HepG2 (cell line): ENCODE data around the gene INTS2. TPM values are rescaled to one million over a fixed set of nuclear protein-coding genes. Genes with fewer than 3 reads are reported as not detected.

Experiments used
- ESRRA ChIP-seq: sonication (generic); formaldehyde crosslinking; IDR thresholded peaks from 2 replicates; pipeline ENCODE4 v1.5.1; 2020; ENCODE audit warnings: mild to moderate bottlenecking, low read depth, missing genetic modification reagents
- HDAC6 ChIP-seq: fragments of 200-600 bp; sonication (generic); IDR thresholded peaks from 2 replicates; pipeline ENCODE4 v1.7.0; 2017; ENCODE audit warnings: mild to moderate bottlenecking, antibody characterized with exemption, low read length, low read depth
- ONECUT2 ChIP-seq: sonication (generic); formaldehyde crosslinking; IDR thresholded peaks from 2 replicates; pipeline ENCODE4 v1.4.0; 2020; ENCODE audit warnings: missing genetic modification reagents
- RCOR2 ChIP-seq: IDR thresholded peaks from 2 replicates; pipeline ENCODE4 v1.6.1; 2016; ENCODE audit warnings: missing biosample characterization, missing genetic modification reagents
- SALL2 ChIP-seq: sonication (generic); formaldehyde crosslinking; IDR thresholded peaks from 2 replicates; pipeline ENCODE4 v1.8.1; 2023; ENCODE audit warnings: mild to moderate bottlenecking, missing genetic modification reagents, inconsistent platforms
- SUZ12 ChIP-seq: fragments of 150-350 bp; IDR thresholded peaks from 2 replicates; pipeline ENCODE4 v1.6.1; 2014; ENCODE audit warnings: low read depth, low read length
- TRAFD1 ChIP-seq: sonication (generic); formaldehyde crosslinking; IDR thresholded peaks from 2 replicates; pipeline ENCODE4 v1.5.1; 2020; ENCODE audit warnings: missing genetic modification reagents, mild to moderate bottlenecking, borderline replicate concordance
- USF2 ChIP-seq, 2 experiments: sonication (generic) in 1 of 2; formaldehyde crosslinking in 1 of 2; IDR thresholded peaks; 2 replicates each; pipeline versions ENCODE4 v1.5.1 to v1.6.1; 2011 to 2020; ENCODE audit warnings: borderline replicate concordance in 1 of 2, low read depth in 1 of 2, low read length in 1 of 2, mild to moderate bottlenecking in 1 of 2, missing genetic modification reagents in 1 of 2, moderate library complexity in 1 of 2
- ZFP37 ChIP-seq: sonication (generic); formaldehyde crosslinking; IDR thresholded peaks from 2 replicates; pipeline ENCODE4 v1.4.0; 2020; ENCODE audit warnings: missing genetic modification reagents, borderline replicate concordance
- ZMYM3 ChIP-seq: sonication (generic); formaldehyde crosslinking; IDR thresholded peaks from 2 replicates; pipeline ENCODE4 v1.5.1; 2020; ENCODE audit warnings: mild to moderate bottlenecking, missing genetic modification reagents
- ZNF251 ChIP-seq: sonication (generic); formaldehyde crosslinking; IDR thresholded peaks from 2 replicates; pipeline ENCODE4 v1.9.0; 2021; ENCODE audit warnings: mild to moderate bottlenecking, missing genetic modification reagents
- ZNF547 ChIP-seq: sonication (generic); formaldehyde crosslinking; IDR thresholded peaks from 2 replicates; pipeline ENCODE4 v1.5.1; 2020; ENCODE audit warnings: mild to moderate bottlenecking, missing genetic modification reagents
- ZNF557 ChIP-seq: sonication (generic); formaldehyde crosslinking; IDR thresholded peaks from 2 replicates; pipeline ENCODE4 v1.4.0; 2020; ENCODE audit warnings: missing genetic modification reagents
- ZNF564 ChIP-seq: sonication (generic); formaldehyde crosslinking; IDR thresholded peaks from 2 replicates; pipeline ENCODE4 v1.8.1; 2023; ENCODE audit warnings: mild to moderate bottlenecking, missing genetic modification reagents
- ZNF614 ChIP-seq: IDR thresholded peaks from 2 replicates; pipeline ENCODE4 v1.6.1; 2018; ENCODE audit warnings: missing biosample characterization, missing genetic modification reagents, inconsistent platforms, borderline replicate concordance
- polyA plus RNA-seq, 8 experiments: library from polyadenylated mRNA; depleted of rRNA in 3 of 8; stranded (reverse) in 7 of 8; unstranded in 1 of 8; fragments of >200 nt; fragmentation: Illumina TruSeq in 4 of 8; extraction: Trizol in 4 of 8; gene quantifications; 2 replicates each; pipeline versions ENCODE4 v1.2.1 to v1.2.3, GENCODE V29; 2011 to 2016; ENCODE audit warnings: low read depth in 4 of 8, missing spikeins in 1 of 8, mixed read lengths in 1 of 8; ENCODE audit not compliant: insufficient read depth in 1 of 8
- total RNA-seq, 5 experiments: library from RNA; depleted of rRNA; stranded (reverse); fragments of >200 nt; fragmentation: Illumina TruSeq; extraction: Trizol; gene quantifications; 2 replicates each; pipeline ENCODE4 v1.2.3, GENCODE V29; 2016; ENCODE audit warnings: low read depth in 1 of 5
- TF ChIP-seq, protein P1 (sequence below): sonication (generic); formaldehyde crosslinking; IDR thresholded peaks from 2 replicates; pipeline ENCODE4; 2020; ENCODE audit warnings: missing genetic modification reagents, mild to moderate bottlenecking, borderline replicate concordance
- TF ChIP-seq, protein P2 (sequence below): IDR thresholded peaks from 2 replicates; pipeline ENCODE4 v1.4.0; 2020; ENCODE audit warnings: mild to moderate bottlenecking, missing genetic modification reagents

Gene INTS2
- total and polyA plus RNA-seq, 2 of the 13 experiments (the other 11 are each of a cell fraction or from before 2014, with no cell fraction given) = 20.5 to 30.2 TPM

- TF ChIP-seq, protein P1, sequence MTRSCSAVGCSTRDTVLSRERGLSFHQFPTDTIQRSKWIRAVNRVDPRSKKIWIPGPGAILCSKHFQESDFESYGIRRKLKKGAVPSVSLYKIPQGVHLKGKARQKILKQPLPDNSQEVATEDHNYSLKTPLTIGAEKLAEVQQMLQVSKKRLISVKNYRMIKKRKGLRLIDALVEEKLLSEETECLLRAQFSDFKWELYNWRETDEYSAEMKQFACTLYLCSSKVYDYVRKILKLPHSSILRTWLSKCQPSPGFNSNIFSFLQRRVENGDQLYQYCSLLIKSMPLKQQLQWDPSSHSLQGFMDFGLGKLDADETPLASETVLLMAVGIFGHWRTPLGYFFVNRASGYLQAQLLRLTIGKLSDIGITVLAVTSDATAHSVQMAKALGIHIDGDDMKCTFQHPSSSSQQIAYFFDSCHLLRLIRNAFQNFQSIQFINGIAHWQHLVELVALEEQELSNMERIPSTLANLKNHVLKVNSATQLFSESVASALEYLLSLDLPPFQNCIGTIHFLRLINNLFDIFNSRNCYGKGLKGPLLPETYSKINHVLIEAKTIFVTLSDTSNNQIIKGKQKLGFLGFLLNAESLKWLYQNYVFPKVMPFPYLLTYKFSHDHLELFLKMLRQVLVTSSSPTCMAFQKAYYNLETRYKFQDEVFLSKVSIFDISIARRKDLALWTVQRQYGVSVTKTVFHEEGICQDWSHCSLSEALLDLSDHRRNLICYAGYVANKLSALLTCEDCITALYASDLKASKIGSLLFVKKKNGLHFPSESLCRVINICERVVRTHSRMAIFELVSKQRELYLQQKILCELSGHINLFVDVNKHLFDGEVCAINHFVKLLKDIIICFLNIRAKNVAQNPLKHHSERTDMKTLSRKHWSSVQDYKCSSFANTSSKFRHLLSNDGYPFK (CRISPR knock-in tag) = peak; percentile 53; the same call in 1 of the 2 replicates
- TF ChIP-seq HDAC6 (no peak), ONECUT2 (no peak; the same call in 1 of the 2 replicates), USF2 (IDR thresholded peaks at IDR 0.05; ENCODE audit: low read depth, low read length) (no peak), USF2 (CRISPR knock-in tag; IDR thresholded peaks at IDR 0.05; ENCODE audit: borderline replicate concordance) (no peak), ZNF547 (CRISPR knock-in tag) (peak; percentile 83; the same call in 1 of the 2 replicates), ZNF251 (CRISPR knock-in tag) (0 out of 2 replicates have a peak, but pooled peaks have one; percentile 61), TRAFD1 (CRISPR knock-in tag) (0 out of 2 replicates have a peak, but pooled peaks have one; percentile 69), ESRRA (no peak; the same call in 1 of the 2 replicates), SUZ12 (no peak), SALL2 (CRISPR knock-in tag) (0 out of 2 replicates have a peak, but pooled peaks have one; percentile 29), RCOR2 (no peak), ZFP37 (no peak), ZNF614 (CRISPR knock-in tag) (no peak), ZMYM3 (no peak), ZNF557 (no peak), ZNF564 (0 out of 2 replicates have a peak, but pooled peaks have one; percentile 34)
- TF ChIP-seq, protein P2, sequence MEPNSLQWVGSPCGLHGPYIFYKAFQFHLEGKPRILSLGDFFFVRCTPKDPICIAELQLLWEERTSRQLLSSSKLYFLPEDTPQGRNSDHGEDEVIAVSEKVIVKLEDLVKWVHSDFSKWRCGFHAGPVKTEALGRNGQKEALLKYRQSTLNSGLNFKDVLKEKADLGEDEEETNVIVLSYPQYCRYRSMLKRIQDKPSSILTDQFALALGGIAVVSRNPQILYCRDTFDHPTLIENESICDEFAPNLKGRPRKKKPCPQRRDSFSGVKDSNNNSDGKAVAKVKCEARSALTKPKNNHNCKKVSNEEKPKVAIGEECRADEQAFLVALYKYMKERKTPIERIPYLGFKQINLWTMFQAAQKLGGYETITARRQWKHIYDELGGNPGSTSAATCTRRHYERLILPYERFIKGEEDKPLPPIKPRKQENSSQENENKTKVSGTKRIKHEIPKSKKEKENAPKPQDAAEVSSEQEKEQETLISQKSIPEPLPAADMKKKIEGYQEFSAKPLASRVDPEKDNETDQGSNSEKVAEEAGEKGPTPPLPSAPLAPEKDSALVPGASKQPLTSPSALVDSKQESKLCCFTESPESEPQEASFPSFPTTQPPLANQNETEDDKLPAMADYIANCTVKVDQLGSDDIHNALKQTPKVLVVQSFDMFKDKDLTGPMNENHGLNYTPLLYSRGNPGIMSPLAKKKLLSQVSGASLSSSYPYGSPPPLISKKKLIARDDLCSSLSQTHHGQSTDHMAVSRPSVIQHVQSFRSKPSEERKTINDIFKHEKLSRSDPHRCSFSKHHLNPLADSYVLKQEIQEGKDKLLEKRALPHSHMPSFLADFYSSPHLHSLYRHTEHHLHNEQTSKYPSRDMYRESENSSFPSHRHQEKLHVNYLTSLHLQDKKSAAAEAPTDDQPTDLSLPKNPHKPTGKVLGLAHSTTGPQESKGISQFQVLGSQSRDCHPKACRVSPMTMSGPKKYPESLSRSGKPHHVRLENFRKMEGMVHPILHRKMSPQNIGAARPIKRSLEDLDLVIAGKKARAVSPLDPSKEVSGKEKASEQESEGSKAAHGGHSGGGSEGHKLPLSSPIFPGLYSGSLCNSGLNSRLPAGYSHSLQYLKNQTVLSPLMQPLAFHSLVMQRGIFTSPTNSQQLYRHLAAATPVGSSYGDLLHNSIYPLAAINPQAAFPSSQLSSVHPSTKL (CRISPR knock-in tag) = peak; percentile 62; the same call in 1 of the 2 replicates
These were observed 64.6 kb downstream of the INTS2 start, which contains the start of gene BRIP1 (continued) for GRCh38 chr17:61862975-61863800.
